HG03066 (cell line): Measurements from ENCODE around the gene SF3A2.
"Not testable (repeated sequence)": the region's sequence is repeated elsewhere in the genome, so short reads cannot be mapped to it uniquely, and the experiment has no call there.

Experiments used
- ATAC-seq: cut with Tn5 transposase; IDR thresholded peaks from one replicate; pipeline ENCODE4 v1.9.1; 2021; ENCODE audit warnings: low read depth; ENCODE audit not compliant: unreplicated experiment

Gene SF3A2, protein sequence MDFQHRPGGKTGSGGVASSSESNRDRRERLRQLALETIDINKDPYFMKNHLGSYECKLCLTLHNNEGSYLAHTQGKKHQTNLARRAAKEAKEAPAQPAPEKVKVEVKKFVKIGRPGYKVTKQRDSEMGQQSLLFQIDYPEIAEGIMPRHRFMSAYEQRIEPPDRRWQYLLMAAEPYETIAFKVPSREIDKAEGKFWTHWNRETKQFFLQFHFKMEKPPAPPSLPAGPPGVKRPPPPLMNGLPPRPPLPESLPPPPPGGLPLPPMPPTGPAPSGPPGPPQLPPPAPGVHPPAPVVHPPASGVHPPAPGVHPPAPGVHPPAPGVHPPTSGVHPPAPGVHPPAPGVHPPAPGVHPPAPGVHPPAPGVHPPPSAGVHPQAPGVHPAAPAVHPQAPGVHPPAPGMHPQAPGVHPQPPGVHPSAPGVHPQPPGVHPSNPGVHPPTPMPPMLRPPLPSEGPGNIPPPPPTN

DNA sequence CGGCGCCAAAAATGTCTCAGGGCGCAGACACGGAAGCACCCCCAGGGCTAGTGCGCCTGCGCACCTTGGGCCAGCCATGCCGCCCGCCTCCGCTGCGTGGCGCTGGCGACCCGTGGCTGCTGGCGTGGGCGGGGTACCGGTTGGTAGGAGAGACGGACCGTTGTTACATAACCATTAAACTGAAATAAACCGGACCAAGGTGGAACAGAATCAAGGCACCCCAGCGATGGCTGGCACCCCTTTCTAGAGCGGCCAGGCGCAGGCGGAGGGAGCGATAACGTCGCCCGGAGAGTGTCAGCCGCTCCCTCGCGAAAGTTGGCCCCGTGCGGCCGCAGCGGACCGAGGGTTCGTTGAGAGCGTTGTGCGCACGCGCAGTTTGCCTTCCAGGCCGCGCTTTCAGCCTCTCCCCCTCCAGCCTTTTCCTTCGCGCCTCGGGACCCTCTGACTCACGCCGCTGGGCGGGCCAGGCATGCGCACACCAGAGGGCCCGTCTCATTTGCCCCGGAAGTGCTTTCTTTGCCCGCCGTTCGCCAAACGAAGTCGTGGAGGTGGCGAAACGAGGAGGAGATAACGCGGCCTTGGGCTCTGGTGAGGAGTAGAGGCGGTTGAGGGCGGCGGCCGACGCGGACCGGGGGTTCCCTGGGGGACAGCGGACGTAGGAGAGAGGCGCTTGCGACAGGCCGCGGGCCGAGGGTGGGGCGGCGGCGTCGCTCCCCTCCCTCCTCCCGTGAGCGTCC, at the start of gene SF3A2, which contains the start of gene PLEKHJ1:
Gene SF3A2 (plus strand): TSS at position 511 of the 737 bp plus-strand sequence. CDS start 6,595 bp downstream, outside the sequence.
Gene PLEKHJ1 (minus strand): TSS at position 16 of the 737 bp plus-strand sequence. CDS start 81 bp downstream, outside the sequence.
- ATAC-seq: peak; percentile 63

DNA sequence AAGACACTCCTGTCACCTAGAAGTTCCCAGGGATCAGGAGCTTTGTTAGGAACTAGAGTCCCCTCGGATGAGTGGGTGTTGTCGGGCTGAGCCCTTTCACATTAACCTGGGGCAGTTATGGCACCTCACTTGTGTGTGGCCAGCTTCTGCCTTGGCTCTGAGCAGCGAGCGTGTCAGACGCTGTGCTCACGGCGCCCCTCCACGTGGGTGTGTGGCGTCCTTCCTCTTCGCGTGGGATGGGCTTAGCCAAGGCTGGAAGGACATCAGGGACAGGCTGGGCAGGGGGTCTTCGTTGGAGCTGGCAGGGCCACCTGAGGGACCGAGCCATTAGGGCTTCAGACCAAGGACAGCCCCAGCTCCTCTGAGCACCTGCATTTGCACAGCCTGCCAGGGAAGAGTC, 49.5 kb upstream of the SF3A2 start:
- no peak for ATAC-seq

DNA sequence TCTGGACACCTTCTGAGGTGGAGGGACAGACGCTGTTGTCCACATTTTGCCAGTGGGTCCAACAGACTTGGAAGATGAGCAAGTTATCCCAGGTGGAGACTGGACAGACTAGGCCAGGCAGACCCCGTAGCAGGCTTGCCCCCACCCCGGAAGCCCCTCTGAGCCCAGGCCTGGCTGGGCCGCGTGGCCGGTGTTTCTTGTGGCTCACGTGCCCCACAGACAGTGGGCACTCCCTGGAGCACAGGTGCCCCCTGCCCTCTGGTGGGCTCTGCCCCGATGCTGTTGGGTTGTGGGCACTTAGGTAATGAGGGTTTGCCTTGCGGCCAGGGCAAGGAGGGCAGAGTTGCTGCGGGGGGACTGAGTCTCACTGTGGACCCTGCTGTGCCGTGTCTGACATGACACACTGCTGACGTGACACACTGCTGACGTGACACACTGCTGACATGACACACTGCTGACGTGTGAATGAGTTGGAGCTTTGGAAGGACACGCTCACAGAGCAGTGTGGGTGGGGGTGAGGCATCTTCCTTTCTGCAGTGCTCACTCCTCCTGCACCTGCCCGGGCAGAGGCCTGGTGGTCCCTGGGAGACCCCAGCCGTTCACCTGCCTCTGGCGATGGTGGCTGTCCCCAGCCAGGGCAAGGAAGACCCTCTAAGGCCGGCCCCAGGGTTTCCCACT, 47.8 kb upstream of the SF3A2 start:
- no peak for ATAC-seq

DNA sequence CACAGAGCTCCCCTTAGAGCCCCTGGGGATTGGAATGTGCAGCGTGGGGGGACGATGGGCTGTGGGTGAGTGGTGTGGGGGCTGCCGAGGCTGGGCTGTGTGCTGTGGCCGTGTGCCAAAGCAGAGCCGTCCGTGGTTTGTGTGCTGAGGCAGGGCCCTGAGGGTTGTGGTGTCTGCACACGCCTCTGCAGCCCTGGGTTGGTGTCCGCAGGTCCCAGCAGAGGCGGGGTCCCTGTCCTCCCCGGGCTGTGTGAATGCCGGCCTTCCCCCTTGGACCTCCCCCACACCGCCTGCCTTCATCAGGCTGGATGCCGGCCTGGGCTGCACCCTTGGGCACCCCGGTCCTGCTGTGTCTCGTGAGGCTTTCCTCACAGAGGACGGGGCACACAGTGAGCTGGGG, 46.7 kb upstream of the SF3A2 start:
- no peak for ATAC-seq

DNA sequence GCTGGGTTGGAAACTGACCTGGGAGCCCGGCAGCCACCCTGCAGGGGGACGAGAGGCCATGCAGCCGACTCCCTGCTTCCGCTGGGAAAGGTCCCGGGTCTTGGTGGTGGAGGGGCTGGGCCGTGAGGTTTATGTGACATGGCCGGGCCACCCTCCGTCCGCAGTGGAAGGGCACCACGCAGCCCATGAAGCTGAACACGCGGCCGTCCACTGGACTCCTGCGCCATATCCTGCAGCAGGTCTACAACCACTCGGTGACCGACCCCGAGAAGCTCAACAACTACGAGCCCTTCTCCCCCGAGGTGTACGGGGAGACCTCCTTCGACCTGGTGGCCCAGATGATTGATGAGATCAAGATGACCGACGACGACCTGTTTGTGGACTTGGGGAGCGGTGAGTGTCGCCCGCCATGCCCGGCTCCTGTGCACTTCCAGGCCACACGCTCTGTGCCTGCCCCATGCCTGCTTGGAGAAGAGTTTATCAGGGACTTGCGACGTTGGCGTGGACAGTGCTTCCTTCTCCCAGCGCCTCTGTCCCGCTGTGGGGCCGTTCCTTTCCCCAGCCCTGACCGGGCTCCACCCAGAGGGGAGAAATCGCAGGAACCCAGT, 45.7 kb upstream of the SF3A2 start:
- no peak for ATAC-seq

DNA sequence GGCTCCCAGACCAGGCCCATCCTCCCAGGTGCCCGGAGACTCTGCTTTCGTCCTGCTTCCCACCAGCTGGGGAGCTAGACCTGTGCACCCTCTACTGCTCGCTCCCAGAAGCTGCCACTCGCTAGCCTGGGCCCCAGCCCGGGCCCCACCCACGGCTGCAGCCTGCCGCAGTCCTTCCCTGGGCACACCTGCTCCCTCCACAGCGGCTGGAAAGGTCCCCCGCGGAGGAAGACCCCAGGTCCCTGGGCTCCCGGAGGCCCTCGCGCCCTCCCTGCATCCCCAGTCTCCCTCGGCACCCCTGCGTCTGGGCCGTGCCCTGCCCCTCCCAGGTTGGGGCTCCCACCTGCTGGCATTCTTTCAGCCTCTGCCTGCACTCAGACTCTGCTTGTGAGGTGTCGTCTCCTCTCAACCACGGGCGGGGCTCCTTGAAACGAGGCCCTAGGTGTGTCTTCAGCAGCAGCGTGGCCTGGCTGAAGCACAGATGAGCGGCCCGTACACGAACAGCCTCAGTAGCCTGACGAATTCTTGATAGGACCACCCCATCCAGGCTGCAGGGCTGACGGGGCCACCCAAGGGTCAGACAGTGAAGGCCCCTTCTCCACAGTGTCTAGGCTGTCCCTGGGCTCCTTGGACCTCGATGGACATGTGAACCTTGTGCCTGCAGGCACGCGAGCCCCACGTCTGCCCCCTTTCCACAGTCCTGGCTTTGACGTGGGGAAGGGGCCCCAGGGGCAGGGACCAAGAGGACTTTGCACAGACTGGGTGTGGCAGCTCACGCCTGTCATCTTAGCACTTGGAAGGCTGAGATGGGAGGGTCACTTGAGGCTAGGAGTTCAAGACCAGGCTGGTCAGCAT, 44.9 kb upstream of the SF3A2 start:
- ATAC-seq: no peak

DNA sequence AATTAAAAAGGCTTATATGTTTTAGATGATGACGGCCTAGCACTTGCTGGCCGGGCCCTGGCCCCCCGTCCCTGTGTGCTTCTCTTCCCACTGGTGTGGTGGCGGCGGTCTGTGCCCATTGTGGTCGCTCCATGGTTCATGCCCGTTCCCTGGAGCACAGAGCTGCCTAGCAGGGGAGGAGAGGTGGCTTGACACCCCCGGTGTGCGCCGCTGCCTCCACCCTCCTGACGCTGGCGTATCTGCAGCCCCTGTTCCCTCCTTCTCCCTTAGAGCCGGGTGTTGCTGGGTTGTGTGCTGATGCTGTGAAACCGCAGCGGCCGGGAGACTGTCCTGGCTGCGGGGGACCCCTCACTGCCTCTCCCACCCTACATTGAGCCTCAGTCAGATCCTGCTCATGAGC, 43.8 kb upstream of the SF3A2 start:
- no peak for ATAC-seq

DNA sequence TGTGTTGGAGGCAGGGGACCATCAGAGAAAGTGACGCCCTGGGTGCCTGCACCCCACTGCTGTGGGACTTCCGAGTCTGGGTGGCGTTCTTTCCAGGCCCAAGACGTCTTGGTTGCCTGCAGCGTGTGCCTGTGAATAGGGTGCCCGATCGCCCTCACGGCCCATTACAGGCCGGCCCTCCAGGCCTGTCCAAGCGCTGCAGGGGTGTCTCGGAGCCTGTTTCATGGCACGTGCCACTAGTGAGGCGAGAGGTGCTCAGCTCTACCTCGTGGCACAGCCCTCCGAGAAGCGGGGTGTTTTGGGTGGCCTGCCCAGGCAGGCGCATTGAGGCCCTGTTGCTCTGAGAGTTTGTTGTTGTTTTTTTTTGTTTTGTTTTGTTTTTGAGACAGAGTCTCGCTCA, 42.8 kb upstream of the SF3A2 start:
- no peak for ATAC-seq

DNA sequence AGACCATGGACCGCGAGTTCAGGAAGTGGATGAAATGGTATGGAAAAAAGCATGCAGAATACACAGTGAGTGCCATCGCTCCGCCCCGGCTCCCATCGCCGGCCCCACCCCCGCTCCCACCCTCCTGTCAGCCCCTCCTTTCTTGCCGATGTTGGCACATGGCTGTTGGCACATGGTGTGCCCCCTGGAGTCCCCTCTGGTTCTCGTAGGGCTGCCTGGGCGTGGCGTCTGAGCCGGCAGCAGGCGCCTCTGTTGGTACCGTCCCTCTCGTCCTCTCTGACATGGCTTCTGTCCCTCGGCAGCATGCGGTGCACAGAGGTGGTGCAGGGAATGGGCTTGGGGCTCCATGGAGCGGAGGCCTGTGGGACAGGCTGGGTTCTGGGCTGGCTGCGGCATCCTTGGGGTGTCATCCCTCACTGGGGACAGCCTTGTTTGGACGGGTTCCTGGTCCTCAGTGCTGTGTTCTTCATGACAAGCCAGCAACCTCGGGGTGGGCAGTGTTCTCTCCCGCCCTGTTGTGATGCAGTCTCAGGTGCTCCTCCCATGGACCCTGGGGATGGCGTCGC, 42.0 kb upstream of the SF3A2 start:
- no peak for ATAC-seq

DNA sequence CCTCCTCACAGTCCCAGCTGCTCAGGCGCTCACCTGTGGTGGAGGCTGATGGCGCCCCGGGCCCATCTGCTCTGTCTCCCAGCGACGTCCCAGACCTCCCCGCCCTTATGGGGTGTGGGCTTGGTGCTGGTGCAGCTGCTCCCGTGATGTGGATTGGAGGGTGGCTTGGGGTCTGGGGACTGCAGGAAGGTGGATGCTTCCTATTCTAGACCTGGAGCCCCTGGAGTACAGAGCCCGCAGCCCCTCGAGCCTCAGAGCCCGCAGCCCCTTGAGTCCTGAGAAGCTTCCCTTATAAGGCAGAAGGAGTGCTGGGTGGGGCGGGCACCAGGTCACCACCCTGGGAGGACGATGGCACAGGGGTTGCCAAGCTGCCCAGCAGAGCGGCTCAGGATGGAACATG, 41.3 kb upstream of the SF3A2 start:
- no peak for ATAC-seq

DNA sequence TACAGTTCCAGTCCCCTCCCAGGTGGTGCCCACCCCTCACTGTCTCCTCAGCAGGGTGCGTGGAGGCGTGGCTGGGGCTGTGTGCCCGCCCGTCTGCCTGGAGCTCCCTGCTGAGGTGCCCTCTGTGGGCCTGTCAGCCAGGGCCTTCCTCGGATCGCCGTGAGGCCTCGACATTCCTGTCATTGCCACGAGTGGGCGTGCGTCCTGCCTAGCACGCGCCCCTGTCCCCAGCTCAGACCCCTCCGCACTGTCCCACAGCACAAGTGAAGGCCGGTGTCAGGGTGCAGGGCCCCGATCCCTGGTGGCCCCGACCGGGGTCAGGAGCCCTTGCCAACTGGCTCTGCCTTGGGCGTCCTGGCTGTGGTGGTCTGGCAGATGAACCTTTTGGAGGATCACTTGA, 40.7 kb upstream of the SF3A2 start:
- no peak for ATAC-seq

DNA sequence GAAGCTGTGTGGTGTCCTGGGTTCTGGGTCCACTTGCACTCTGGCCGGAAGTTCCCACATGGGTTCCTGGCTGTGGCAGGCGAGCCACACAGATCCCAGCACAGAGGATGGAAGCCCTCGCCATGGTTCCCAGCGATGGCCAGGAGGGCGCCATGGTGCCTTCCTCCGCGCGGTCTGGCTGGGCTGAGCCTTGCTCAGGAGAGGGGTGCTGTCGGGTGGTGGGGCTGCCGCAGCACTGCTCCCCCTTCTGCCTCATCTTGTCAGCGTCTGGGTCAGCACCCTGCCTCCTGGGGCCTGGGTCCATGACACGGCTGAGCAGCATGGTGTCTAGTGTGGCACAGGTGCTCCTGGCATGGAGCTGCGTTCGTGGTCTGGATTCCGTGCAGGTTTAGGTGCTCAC, 39.4 kb upstream of the SF3A2 start:
- no peak for ATAC-seq

DNA sequence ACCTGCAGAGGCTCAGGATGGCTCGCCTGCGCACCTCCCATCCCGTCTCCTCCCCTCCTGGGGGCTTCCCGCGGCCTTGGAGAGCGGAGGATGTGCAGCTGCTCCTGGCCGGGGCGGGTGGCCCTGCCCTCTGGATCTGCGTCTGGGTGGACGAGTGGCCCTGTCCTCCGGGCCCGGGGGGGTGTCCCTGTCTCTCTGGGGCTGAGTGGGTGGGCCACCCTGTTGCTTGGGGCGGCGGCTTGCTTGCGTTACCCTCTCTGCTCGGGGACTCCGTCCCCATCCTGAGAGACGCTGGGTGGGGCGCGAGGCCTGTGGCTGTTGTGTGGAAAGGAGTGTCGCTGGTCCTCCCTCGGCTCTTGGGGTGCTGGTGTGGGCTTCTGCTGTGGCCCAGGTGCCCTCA, 38.3 kb upstream of the SF3A2 start:
- ATAC-seq: no peak

DNA sequence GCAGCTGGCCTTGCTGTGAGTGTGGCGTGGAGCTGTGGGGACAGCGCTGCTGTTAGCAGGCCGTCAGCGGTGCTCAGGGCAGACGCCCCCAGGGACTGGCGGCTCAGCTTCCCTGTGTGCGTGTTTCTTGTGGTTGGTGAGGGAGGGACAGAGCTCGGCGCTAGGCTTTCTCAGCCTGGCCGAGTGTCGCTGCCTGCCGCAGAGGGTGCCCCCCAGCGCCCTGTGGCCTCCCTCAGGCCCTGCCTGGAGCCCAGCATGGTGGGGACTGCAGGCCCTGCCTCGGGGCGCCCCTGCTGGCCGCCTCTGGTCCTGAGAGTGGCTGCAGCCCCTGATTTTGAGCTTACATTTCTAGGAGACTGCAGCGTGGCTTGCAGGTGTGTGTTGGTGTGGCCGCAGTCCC, 37.4 kb upstream of the SF3A2 start:
- ATAC-seq: no peak

DNA sequence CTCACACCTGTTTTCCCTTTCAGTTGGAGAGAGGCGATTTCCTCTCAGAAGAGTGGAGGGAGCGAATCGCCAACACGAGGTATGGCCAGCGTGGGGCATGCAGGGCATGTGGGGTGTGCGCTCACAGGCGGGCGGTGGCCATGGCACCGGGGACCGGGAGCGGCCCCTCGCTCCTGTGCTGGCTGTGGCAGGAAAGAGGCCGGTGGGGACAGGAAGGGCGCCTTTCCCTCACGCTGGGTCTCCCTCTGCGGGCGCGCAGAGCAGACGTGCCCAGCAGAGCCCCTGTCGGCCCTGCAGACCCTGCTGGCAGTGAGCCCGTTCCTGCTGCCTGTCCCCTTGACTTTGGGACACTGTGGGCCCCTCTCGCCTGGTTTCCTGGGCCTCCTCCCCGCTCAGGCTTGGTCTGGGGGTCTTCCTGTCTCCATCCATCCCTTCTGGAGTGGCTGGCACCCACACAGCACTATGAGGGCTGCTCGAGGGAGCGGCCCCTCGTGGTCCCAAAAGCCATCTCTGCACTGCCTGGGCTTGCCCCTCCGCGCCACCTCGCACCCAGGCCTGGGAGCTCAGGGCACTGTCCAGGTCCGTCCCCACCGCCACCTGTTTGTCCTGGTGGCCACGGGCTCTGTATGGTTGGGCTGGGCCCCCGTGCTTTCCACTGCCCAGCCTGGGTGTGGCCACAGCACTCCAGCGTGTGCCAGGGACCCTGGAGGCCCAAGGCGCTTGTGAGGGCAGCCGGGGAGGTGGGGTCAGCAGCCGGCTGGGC, 36.6 kb upstream of the SF3A2 start:
- ATAC-seq: no peak

DNA sequence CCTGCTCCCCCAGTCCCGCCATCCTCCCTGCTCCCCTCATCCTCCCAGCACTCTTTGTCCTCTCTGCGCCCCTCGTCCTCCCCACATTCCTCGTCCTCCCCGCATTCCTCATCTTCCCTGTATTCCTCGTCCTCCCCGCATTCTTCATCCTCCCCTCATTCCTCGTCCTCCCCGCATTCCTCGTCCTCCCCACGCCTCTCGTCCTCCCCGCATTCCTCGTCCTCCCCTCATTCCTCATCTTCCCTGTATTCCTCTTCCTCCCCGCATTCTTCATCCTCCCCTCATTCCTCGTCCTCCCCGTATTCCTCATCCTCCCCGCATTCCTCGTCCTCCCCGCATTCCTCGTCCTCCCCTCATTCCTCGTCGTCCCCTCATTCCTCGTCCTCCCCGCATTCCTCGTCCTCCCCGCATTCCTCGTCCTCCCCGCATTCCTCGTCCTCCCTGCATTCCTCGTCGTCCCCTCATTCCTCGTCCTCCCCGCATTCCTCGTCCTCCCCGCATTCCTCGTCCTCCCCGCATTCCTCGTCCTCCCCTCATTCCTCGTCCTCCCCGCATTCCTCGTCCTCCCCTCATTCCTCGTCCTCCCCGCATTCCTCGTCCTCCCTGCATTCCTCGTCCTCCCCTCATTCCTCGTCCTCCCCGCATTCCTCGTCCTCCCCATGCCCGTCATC, 35.9 kb upstream of the SF3A2 start:
- ATAC-seq: not testable (repeated sequence)

DNA sequence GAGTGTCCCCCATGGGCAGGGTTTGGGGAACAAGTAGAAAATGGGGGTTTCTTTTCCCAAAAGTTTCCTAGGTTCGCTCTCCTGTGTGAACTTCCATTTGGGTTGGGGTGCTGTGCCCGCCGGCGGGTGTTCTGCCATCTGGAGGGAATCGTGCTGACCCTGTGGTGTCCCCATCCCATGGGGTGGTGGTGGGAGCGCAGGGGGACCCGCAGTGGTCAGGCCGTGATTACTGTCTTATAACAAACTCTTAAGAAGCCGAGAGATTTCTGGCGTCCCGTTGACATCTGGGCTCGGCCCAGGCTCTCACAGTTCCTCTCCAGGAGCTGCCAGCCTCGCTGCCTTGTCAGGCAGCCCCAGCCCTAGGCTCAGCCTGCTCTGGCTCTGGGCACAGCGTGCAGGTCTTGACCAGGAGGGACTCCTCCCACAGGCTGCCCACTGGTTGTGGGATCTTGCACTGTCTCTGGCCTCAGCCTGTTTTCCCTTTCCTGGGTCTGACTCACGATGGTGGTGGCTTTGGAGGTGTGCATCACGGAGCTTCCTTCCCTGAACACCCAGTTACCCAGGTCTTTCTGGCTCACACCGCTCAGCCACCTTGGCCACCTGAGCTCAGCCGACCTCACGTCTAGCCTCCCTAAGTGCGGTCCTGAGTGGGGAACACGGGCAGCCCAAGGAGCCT, 35.0 kb upstream of the SF3A2 start:
- ATAC-seq: no peak

DNA sequence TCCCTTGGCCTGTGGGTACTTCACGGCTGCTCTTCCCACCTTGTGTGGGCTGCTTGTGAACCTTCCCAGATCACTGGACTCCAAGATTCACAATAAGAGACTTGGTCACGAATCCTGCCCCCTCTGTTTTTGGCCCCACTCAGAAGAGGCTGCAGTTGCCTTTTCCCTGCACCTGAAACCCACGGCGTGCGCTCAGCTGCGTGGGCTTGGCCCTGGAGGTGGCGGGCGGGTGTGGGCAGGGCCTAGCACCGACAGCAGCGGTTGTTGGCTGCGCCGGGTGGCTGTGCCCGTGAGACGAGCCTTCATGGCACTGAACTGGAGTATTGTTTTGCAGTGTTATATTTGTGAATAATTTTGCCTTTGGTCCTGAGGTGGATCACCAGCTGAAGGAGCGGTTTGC, 34.3 kb upstream of the SF3A2 start:
- no peak for ATAC-seq
